Measurements from ENCODE around the gene NLRP13. TPM values are rescaled to one million over a fixed set of nuclear protein-coding genes. Genes with fewer than 3 reads are reported as not detected.

Gene NLRP13
- polyA plus RNA-seq, 1 of the 3 experiments (the other 2 are of a cell fraction), result not detected

DNA sequence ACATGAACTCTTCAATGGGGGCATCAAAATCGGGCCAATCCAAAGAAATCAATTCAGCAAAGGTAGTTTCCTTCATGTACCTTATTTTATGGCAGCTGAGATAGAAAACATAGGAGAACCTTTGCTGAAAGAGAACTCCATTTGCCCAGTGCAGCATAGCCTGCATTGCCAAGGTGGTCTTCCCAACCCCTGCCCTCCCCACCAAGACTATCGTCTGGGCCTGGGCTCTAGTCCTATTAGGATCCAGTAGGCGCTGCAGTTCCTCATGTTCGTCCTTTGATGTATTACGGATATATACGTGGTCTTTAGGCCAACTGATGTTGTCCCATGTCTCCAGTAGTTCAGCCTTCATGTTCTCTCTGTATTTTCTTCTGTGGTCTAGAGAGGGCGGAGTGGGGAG, 19.2 kb downstream of the NLRP13 start:
- Histone ChIP-seq H3K4me2 (no peak overlapping the region), H3K9ac (no peak overlapping the region), H3K4me3 (ENCODE audit: low read depth in 2 of 2, low read length in 1 of 2) (no peak overlapping the region), H3K9me2 (no peaks in the 10 kb centered on the region), H3F3A (replicated peaks; ENCODE audit: insufficient read depth) (no peaks in the 10 kb centered on the region), H3K4me1 (ENCODE audit: control insufficient read depth in 1 of 2, insufficient read depth in 2 of 2, low read depth in 1 of 2, low read length in 1 of 2) (no peaks in the 10 kb centered on the region), H3K9me3 (no peaks in the 10 kb centered on the region), H2AFZ (ENCODE audit: low read depth) (no peak overlapping the region), H3K79me2 (ENCODE audit: insufficient read depth) (no peaks in the 10 kb centered on the region), H4K20me1 (ENCODE audit: insufficient read depth) (no peaks in the 10 kb centered on the region), H3K27me3 (ENCODE audit: insufficient read depth) (peaks cover 7% of the 10 kb centered on the region; the same call in 1 of the 2 replicates), H3K36me3 (replicated peaks in 1 of 2; ENCODE audit: control insufficient read depth in 1 of 2, insufficient read depth in 2 of 2, low read length in 1 of 2) (no peaks in the 10 kb centered on the region), H3K27ac (ENCODE audit: low read depth in 2 of 2, low read length in 1 of 2) (no peak overlapping the region)
- TF ChIP-seq, protein P1, sequence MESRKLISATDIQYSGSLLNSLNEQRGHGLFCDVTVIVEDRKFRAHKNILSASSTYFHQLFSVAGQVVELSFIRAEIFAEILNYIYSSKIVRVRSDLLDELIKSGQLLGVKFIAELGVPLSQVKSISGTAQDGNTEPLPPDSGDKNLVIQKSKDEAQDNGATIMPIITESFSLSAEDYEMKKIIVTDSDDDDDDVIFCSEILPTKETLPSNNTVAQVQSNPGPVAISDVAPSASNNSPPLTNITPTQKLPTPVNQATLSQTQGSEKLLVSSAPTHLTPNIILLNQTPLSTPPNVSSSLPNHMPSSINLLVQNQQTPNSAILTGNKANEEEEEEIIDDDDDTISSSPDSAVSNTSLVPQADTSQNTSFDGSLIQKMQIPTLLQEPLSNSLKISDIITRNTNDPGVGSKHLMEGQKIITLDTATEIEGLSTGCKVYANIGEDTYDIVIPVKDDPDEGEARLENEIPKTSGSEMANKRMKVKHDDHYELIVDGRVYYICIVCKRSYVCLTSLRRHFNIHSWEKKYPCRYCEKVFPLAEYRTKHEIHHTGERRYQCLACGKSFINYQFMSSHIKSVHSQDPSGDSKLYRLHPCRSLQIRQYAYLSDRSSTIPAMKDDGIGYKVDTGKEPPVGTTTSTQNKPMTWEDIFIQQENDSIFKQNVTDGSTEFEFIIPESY (IDR thresholded peaks at IDR 0.05; ENCODE audit: borderline replicate concordance, low read depth), result no peak
- DNase-seq, result no peak
- POLR2A ChIA-PET, result no interaction called here
- WGBS (ENCODE audit: low lambda C conversion rate), result under 1% methylated on average over 7 of the region's 7 CpGs
- CTCF ChIA-PET, result no interaction called here

DNA sequence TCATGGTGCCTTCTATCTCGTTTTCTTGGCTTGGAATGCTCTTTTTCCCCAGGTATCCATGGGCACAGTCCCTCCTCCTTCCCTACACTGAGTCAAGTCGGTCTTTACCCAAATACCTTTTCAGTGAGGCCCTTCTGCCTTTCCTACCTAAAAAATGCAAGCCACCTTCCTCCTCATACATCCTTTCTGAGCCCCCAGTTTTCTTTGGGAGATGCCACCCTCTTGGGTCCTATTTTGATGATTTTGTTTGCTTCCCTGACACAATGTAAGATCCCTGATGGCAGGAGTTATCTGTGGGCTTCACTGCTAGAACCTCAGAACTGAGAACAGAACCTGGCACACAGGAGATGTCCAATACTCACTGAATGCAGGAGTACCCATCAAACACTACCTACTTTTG, 22.3 kb downstream of the NLRP13 start:
- no peaks in the 10 kb centered on the region for H3K9me3 ChIP-seq

DNA sequence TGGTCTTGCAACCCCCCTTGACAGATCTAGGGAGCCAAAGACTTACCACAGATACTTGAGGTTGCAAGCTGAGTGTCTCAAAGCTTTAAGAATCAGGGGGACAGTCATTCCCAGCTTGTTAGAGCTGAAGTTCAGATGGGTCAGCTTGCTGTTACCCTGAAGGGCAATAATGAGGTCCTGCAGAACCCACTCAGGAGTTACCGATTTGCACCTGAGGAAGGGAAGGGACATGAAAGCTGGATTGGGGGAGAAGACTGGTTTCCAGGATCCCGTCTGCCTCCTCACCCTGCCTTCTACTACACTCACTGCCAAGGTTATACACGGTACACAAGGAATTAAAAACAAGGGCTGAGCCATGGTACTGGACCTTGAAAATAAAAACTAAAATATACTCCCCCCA, 24.4 kb downstream of the NLRP13 start:
- no peaks in the 10 kb centered on the region for H3K9me3 ChIP-seq
- H3K4me1 ChIP-seq (ENCODE audit: control insufficient read depth in 1 of 2, insufficient read depth in 2 of 2, low read depth in 1 of 2, low read length in 1 of 2), result no peaks in the 10 kb centered on the region
- CTCF ChIA-PET, result no interaction called here
- no peak overlapping the region for H3K9ac ChIP-seq
- peaks cover 7% of the 10 kb centered on the region; the same call in 1 of the 2 replicates for H3K27me3 ChIP-seq (ENCODE audit: insufficient read depth)
- no peaks in the 10 kb centered on the region for H3K79me2 ChIP-seq (ENCODE audit: insufficient read depth)
- no peaks in the 10 kb centered on the region for H3F3A ChIP-seq (replicated peaks; ENCODE audit: insufficient read depth)
- no peaks in the 10 kb centered on the region for H3K9me2 ChIP-seq
- DNase-seq, result no peak
- POLR2A ChIA-PET, result no interaction called here
- H3K27ac ChIP-seq (ENCODE audit: low read depth in 2 of 2, low read length in 1 of 2), result no peak overlapping the region
- no peak overlapping the region for H3K4me3 ChIP-seq (ENCODE audit: low read depth in 2 of 2, low read length in 1 of 2)
- 10% methylated on average over 3 of the region's 3 CpGs for WGBS (ENCODE audit: low lambda C conversion rate)
- no peak overlapping the region for H3K4me2 ChIP-seq
- no peak overlapping the region for H2AFZ ChIP-seq (ENCODE audit: low read depth)
- no peaks in the 10 kb centered on the region for H3K36me3 ChIP-seq (replicated peaks in 1 of 2; ENCODE audit: control insufficient read depth in 1 of 2, insufficient read depth in 2 of 2, low read length in 1 of 2)
- no peaks in the 10 kb centered on the region for H4K20me1 ChIP-seq (ENCODE audit: insufficient read depth)
- TF ChIP-seq FOXM1 (IDR thresholded peaks at IDR 0.05; ENCODE audit: low read depth) (no peak), EP300 (IDR thresholded peaks at IDR 0.05; ENCODE audit: borderline replicate concordance in 1 of 2, low read depth in 1 of 2, low read length in 1 of 2) (no peak), JUND (IDR thresholded peaks at IDR 0.05) (no peak), NRF1 (IDR thresholded peaks at IDR 0.05; ENCODE audit: low read depth, low read length) (no peak), EZH2phosphoT487 (IDR thresholded peaks at IDR 0.05; ENCODE audit: borderline replicate concordance, low read depth) (no peak), SMC3 (IDR thresholded peaks at IDR 0.05; ENCODE audit: low read depth, low read length) (no peak), POLR2AphosphoS5 (IDR thresholded peaks at IDR 0.05; ENCODE audit: low read depth, low read length) (no peak), MXI1 (IDR thresholded peaks at IDR 0.05; ENCODE audit: low read depth, low read length) (no peak), CHD2 (IDR thresholded peaks at IDR 0.05; ENCODE audit: low read length, partially characterized antibody) (no peak), FOXJ3 (CRISPR knock-in tag; IDR thresholded peaks at IDR 0.05) (no peak), RAD21 (IDR thresholded peaks at IDR 0.05; ENCODE audit: low read length) (no peak)
- TF ChIP-seq, protein P1 (IDR thresholded peaks at IDR 0.05; ENCODE audit: borderline replicate concordance, low read depth), result no peak
- TF ChIP-seq, protein P2, sequence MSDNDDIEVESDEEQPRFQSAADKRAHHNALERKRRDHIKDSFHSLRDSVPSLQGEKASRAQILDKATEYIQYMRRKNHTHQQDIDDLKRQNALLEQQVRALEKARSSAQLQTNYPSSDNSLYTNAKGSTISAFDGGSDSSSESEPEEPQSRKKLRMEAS (IDR thresholded peaks at IDR 0.05; ENCODE audit: low read depth), result no peak
- TF ChIP-seq, protein P3, sequence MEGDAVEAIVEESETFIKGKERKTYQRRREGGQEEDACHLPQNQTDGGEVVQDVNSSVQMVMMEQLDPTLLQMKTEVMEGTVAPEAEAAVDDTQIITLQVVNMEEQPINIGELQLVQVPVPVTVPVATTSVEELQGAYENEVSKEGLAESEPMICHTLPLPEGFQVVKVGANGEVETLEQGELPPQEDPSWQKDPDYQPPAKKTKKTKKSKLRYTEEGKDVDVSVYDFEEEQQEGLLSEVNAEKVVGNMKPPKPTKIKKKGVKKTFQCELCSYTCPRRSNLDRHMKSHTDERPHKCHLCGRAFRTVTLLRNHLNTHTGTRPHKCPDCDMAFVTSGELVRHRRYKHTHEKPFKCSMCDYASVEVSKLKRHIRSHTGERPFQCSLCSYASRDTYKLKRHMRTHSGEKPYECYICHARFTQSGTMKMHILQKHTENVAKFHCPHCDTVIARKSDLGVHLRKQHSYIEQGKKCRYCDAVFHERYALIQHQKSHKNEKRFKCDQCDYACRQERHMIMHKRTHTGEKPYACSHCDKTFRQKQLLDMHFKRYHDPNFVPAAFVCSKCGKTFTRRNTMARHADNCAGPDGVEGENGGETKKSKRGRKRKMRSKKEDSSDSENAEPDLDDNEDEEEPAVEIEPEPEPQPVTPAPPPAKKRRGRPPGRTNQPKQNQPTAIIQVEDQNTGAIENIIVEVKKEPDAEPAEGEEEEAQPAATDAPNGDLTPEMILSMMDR (IDR thresholded peaks at IDR 0.05), result no peak

More for the DNA sequence above, 22.3 kb downstream of the NLRP13 start:
- no peak for DNase-seq
- Histone ChIP-seq H3K9ac (no peak overlapping the region), H3K4me2 (no peak overlapping the region), H3K9me2 (no peaks in the 10 kb centered on the region), H3K27me3 (ENCODE audit: insufficient read depth) (peaks cover 7% of the 10 kb centered on the region; the same call in 1 of the 2 replicates), H2AFZ (ENCODE audit: low read depth) (no peak overlapping the region), H3K79me2 (ENCODE audit: insufficient read depth) (no peaks in the 10 kb centered on the region), H3K4me1 (ENCODE audit: control insufficient read depth in 1 of 2, insufficient read depth in 2 of 2, low read depth in 1 of 2, low read length in 1 of 2) (no peaks in the 10 kb centered on the region), H3F3A (replicated peaks; ENCODE audit: insufficient read depth) (no peaks in the 10 kb centered on the region), H3K27ac (ENCODE audit: low read depth in 2 of 2, low read length in 1 of 2) (no peak overlapping the region), H4K20me1 (ENCODE audit: insufficient read depth) (no peaks in the 10 kb centered on the region), H3K4me3 (ENCODE audit: low read depth in 2 of 2, low read length in 1 of 2) (no peak overlapping the region), H3K36me3 (replicated peaks in 1 of 2; ENCODE audit: control insufficient read depth in 1 of 2, insufficient read depth in 2 of 2, low read length in 1 of 2) (no peaks in the 10 kb centered on the region)
- whole genome bisulfite sequencing (ENCODE audit: low lambda C conversion rate), result 0% methylated on average over 2 of the region's 2 CpGs
- ChIA-PET CTCF (no interaction called here), POLR2A (no interaction called here)
- TF ChIP-seq RCOR1 (IDR thresholded peaks at IDR 0.05; ENCODE audit: low read length) (no peak), POLR2AphosphoS5 (IDR thresholded peaks at IDR 0.05; ENCODE audit: low read depth, low read length) (no peak), NRF1 (IDR thresholded peaks at IDR 0.05; ENCODE audit: low read depth, low read length) (no peak), GABPA (IDR thresholded peaks at IDR 0.05; ENCODE audit: low read depth) (no peak), RXRA (IDR thresholded peaks at IDR 0.05; ENCODE audit: borderline replicate concordance, low read depth) (no peak), TEAD4 (IDR thresholded peaks at IDR 0.05; ENCODE audit: borderline replicate concordance, insufficient read depth) (no peak), JUND (IDR thresholded peaks at IDR 0.05) (no peak), RAD21 (IDR thresholded peaks at IDR 0.05; ENCODE audit: low read length) (no peak), TCF12 (IDR thresholded peaks at IDR 0.05) (no peak)

Measured in SK-N-SH (cell line).